ENCODE results near the gene CST3. TPM values are rescaled to one million over a fixed set of nuclear protein-coding genes. Genes with fewer than 3 reads are reported as not detected.
"Not testable (repeated sequence)": the region's sequence is repeated elsewhere in the genome, so short reads cannot be mapped to it uniquely, and the experiment has no call there.

CST3 gene
- polyA plus RNA-seq, 1 donor, result 661 TPM

DNA sequence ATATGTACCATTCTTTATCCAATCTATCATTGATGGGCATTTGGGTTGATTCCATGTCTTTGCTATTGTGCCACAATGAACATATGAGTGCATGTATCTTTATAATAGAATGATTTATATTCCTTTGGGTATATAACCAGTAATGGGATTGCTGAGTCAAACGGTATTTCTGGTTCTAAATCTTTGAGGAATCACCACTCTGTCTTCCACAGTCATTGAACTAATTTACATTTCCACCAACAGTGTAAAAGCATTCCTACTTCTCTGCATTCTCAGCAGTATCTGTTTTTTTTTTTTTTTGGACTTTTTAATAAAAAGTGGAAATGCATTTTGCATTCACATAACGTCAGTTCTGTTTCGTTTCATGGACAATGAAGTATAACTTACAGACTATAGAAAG is 15.4 kb downstream of the CST3 start:
- H3K27me3 ChIP-seq (ENCODE audit: control insufficient read depth, insufficient read depth, low read length); H3K4me3 ChIP-seq (ENCODE audit: low read length); DNase-seq; H3K9me3 ChIP-seq (ENCODE audit: control insufficient read depth, low read depth, low read length); H3K36me3 ChIP-seq (ENCODE audit: control insufficient read depth, insufficient read depth, low read length): not testable (repeated sequence)
- no CpG with 5 or more reads among the region's 3 CpGs for WGBS (ENCODE audit: insufficient coverage, low lambda C conversion rate)
- Histone ChIP-seq H3K4me1 (ENCODE audit: control insufficient read depth, insufficient read depth, low read length) (peaks cover 15% of the 10 kb centered on the region), H3K27ac (ENCODE audit: low read length) (peak overlapping the region; percentile 68)

DNA sequence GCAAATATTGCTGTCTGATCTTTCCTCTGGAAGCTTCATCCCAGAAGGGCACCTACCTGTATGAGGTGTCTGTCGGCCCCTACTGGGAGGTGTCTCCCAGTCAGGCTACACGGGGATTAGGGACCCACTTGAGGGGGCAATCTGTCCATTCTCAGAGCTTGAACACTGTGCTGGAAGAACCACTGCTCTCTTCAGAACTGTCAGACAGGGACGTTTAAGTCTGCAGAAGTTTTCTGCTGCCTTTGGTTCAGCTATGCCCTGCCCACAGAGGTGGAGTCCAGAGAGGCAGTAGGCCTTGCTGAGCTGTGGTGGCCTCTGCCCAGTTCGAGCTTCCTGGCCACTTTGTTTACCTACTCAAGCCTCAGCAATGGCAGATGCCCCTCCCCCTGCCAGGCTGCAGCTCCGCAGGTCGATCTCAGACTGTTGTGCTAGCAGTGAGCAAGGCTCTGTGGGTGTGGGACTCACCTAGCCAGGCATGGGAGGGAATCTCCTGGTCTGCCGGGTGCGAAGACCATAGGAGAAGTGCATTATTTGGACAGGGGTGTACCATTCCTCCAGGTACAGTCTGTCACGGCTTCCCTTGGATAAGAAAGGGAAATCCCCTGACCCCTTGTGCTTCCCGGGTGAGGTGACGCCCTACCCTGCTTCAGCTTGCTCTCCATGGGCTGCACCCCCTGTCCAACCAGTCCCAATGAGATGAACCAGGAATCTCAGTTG is 16.9 kb downstream of the CST3 start:
- not testable (repeated sequence) for H3K9me3 ChIP-seq (ENCODE audit: control insufficient read depth, low read depth, low read length); H3K4me1 ChIP-seq (ENCODE audit: control insufficient read depth, insufficient read depth, low read length); H3K27ac ChIP-seq (ENCODE audit: low read length); H3K27me3 ChIP-seq (ENCODE audit: control insufficient read depth, insufficient read depth, low read length); H3K4me3 ChIP-seq (ENCODE audit: low read length); H3K36me3 ChIP-seq (ENCODE audit: control insufficient read depth, insufficient read depth, low read length)
- no CpG with 5 or more reads among the region's 11 CpGs for WGBS (ENCODE audit: insufficient coverage, low lambda C conversion rate)
- DNase-seq, result peak in 1 of 2 donors; percentile 24

DNA sequence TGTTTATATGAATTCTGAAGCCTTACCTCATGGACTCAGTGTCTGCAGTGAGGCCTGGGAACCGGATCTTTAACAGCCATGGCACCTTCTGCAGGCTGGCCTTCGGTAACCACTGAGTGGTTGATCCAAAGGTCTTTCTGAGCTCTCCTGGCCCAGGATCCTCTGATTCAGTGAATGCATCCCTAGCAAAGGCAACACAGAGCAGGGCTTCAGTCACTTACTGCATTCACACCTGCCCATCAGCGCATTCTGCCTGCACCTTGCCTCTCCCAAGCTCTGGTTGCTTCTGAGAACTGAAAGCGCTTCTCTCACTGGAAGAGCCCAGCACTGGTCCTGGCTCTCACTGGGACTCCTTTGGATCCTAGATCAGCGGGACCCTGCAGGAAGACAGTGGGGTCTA is 23.6 kb downstream of the CST3 start:
- no peaks in the 10 kb centered on the region for H3K27me3 ChIP-seq (ENCODE audit: control insufficient read depth, insufficient read depth, low read length)
- no peak overlapping the region for H3K4me3 ChIP-seq (ENCODE audit: low read length)
- no peaks in the 10 kb centered on the region for H3K4me1 ChIP-seq (ENCODE audit: control insufficient read depth, insufficient read depth, low read length)
- H3K9me3 ChIP-seq (ENCODE audit: control insufficient read depth, low read depth, low read length), result no peaks in the 10 kb centered on the region
- no CpG with 5 or more reads among the region's 5 CpGs for WGBS (ENCODE audit: insufficient coverage, low lambda C conversion rate)
- no peaks in the 10 kb centered on the region for H3K36me3 ChIP-seq (ENCODE audit: control insufficient read depth, insufficient read depth, low read length)
- no peak for DNase-seq
- H3K27ac ChIP-seq (ENCODE audit: low read length), result no peak overlapping the region

DNA sequence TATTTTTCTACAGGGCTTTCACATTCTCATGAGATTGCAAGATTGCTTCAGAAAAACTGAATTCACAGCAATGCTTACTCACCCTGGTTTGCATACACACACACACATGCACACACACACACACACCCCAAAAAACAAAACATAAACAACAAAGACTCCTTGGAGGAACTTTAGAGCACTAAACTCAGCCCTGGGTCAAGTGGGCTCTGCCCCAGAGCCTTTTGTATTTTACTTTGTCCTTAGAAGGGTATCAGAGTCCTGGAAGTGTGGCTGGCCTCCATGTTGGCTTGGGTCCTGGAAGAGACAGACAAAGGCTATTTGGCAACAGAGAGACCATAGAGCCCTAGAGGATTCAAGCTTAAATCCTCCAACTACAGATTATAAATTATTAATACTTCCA is 24.1 kb downstream of the CST3 start:
- no peaks in the 10 kb centered on the region for H3K27me3 ChIP-seq (ENCODE audit: control insufficient read depth, insufficient read depth, low read length)
- H3K36me3 ChIP-seq (ENCODE audit: control insufficient read depth, insufficient read depth, low read length), result no peaks in the 10 kb centered on the region
- no peak overlapping the region for H3K27ac ChIP-seq (ENCODE audit: low read length)
- DNase-seq, result no peak
- no peaks in the 10 kb centered on the region for H3K4me1 ChIP-seq (ENCODE audit: control insufficient read depth, insufficient read depth, low read length)
- H3K9me3 ChIP-seq (ENCODE audit: control insufficient read depth, low read depth, low read length), result no peaks in the 10 kb centered on the region
- no peak overlapping the region for H3K4me3 ChIP-seq (ENCODE audit: low read length)

DNA sequence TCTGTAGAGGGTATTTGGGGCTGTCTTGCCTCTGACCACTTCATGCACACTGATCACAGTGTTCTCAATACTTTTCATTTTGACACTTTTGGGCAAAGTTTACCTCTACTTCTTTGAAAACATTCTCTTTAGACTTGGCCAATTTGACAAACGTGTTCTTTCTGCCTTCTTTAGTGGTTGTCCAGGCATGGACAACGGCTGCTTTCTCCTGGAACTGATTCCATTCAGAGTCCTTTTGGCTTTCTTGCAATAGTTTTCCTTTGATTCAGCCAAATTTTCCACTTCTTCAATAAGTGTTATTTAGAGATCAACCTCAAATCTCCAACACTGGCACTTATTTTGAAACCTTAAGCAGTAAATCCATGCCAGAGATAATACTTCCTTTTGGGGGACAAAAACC is 25.4 kb downstream of the CST3 start:
- no CpG with 5 or more reads among the region's 2 CpGs for WGBS (ENCODE audit: insufficient coverage, low lambda C conversion rate)
- Histone ChIP-seq H3K9me3 (ENCODE audit: control insufficient read depth, low read depth, low read length) (no peaks in the 10 kb centered on the region), H3K4me1 (ENCODE audit: control insufficient read depth, insufficient read depth, low read length) (no peaks in the 10 kb centered on the region), H3K27me3 (ENCODE audit: control insufficient read depth, insufficient read depth, low read length) (no peaks in the 10 kb centered on the region), H3K36me3 (ENCODE audit: control insufficient read depth, insufficient read depth, low read length) (no peaks in the 10 kb centered on the region), H3K4me3 (ENCODE audit: low read length) (no peak overlapping the region), H3K27ac (ENCODE audit: low read length) (no peak overlapping the region)
- no peak for DNase-seq

DNA sequence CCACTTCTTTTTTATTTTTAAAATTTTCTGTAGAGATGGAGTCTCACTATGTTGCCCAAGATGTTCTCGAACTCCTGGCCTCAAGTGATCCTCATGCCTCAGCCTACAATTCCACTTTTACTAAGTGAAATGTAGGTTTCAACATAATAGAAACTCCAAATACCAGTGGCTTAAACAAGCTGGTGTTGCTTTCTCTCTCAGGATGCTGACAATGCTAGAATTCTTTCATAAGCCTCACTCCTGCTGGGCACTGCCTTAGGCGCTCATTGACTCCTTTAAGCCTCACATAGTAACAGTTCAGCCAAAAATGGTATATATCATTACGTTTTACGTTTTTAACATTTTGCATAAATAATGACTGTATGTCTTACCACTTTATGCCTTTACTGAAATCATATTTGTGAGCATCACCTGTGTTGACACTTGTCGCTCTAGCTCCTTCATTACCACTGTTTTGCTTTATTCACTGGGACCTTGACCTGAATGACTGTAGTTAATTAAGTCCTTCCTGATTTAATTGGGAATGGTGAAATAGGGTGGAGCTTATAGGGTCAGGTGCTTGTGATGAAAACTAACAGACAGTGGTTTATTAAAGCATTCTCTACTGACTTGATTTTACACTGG is 28.2 kb downstream of the CST3 start:
- WGBS (ENCODE audit: insufficient coverage, low lambda C conversion rate), result 100% methylated on average over 1 of the region's 5 CpGs
- no peak for DNase-seq
- H3K4me1 ChIP-seq (ENCODE audit: control insufficient read depth, insufficient read depth, low read length), result no peaks in the 10 kb centered on the region
- no peaks in the 10 kb centered on the region for H3K36me3 ChIP-seq (ENCODE audit: control insufficient read depth, insufficient read depth, low read length)
- H3K27ac ChIP-seq (ENCODE audit: low read length), result no peak overlapping the region
- H3K9me3 ChIP-seq (ENCODE audit: control insufficient read depth, low read depth, low read length), result no peaks in the 10 kb centered on the region
- no peaks in the 10 kb centered on the region for H3K27me3 ChIP-seq (ENCODE audit: control insufficient read depth, insufficient read depth, low read length)
- no peak overlapping the region for H3K4me3 ChIP-seq (ENCODE audit: low read length)

DNA sequence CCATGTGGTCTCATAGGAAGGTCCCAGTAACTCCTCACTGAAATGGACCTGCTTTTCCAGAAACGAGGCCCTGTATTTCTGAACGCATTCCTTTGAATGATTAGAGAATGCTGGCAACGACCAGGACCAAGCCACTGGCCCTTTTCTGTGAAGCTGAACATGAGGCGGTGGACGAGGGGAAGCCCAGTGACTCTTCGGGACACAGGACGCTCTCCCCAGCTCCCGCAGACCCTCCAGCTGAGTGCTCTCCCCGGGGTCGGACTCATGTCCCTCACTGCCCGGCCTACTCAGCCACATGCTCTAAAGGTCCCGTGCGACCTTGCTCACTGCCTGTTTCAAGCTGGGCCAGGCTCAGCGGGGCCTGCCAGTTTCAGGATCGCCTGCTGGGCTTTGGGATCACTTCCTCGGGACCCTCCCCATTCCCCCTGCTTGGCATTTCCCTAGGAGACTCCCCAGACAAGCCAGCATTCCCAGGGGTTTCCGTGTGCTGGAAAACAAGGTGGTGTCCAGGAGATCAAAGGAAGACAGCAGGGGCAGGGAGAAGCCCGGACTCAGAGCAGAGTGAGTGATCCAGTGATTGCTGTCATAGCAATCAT is 29.4 kb downstream of the CST3 start:
- no peak overlapping the region for H3K4me3 ChIP-seq (ENCODE audit: low read length)
- H3K36me3 ChIP-seq (ENCODE audit: control insufficient read depth, insufficient read depth, low read length), result no peaks in the 10 kb centered on the region
- no peak for DNase-seq
- H3K9me3 ChIP-seq (ENCODE audit: control insufficient read depth, low read depth, low read length), result no peaks in the 10 kb centered on the region
- no peaks in the 10 kb centered on the region for H3K4me1 ChIP-seq (ENCODE audit: control insufficient read depth, insufficient read depth, low read length)
- H3K27ac ChIP-seq (ENCODE audit: low read length), result no peak overlapping the region
- WGBS (ENCODE audit: insufficient coverage, low lambda C conversion rate), result no CpG with 5 or more reads among the region's 18 CpGs
- no peaks in the 10 kb centered on the region for H3K27me3 ChIP-seq (ENCODE audit: control insufficient read depth, insufficient read depth, low read length)

DNA sequence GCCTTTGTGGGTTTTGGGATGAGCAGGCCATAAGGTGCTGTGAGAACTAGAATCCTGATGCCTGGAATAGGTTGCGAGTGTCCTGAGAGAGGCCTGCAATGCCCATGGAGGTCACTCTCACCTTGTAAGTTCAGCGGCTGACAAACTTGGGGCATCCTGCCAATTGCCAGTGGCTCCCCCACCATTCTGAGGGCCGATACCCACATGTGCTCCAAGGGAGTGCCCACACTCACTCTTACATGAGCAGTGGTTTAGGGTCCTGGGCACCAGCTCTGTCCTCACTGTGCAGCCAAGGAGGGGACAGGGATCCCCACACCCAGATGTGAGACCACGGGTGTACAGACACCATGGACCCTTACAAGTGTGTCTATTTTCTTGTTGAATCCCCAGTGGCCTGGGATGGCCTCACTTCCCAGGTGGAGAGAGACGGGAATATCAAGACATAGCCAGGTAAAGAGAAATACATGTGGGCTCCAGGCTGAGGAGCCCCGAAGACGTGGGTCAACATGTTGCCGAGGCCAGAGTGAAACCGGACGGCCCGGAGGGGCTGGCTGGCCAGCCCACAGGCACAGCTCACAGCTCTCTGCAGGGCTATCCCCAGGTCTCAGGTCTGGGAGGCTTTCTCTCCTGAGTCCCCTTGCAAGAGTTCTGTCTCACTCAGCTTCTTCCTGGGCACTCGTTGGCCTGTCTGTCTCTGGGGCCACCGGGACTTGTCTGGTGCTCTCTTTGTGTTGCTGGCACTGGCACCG is 30.1 kb downstream of the CST3 start:
- Histone ChIP-seq H3K27me3 (ENCODE audit: control insufficient read depth, insufficient read depth, low read length) (no peaks in the 10 kb centered on the region), H3K4me1 (ENCODE audit: control insufficient read depth, insufficient read depth, low read length) (no peaks in the 10 kb centered on the region), H3K9me3 (ENCODE audit: control insufficient read depth, low read depth, low read length) (no peaks in the 10 kb centered on the region), H3K27ac (ENCODE audit: low read length) (no peak overlapping the region), H3K36me3 (ENCODE audit: control insufficient read depth, insufficient read depth, low read length) (no peaks in the 10 kb centered on the region), H3K4me3 (ENCODE audit: low read length) (no peak overlapping the region)
- no peak for DNase-seq
- no CpG with 5 or more reads among the region's 14 CpGs for WGBS (ENCODE audit: insufficient coverage, low lambda C conversion rate)

DNA sequence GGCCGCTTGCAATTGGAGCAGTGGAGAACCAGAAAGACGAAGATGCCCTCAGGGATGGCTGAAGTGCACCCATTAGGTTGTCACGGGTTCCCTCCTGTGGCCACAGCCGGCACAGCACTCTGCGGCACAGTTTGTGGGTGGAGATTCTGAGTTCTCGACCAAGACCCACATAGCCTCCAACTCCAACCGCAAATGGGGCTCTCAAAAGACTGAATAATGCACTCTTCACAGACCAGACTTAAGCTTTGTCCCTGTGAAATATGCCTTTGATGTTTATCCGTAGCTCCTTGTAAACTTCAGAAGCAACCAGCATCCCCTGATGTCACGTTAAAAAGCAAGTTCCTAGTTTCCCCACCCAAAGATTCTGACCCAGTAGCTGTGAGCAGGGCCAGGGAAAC is 31.1 kb downstream of the CST3 start:
- H3K4me1 ChIP-seq (ENCODE audit: control insufficient read depth, insufficient read depth, low read length), result no peaks in the 10 kb centered on the region
- H3K9me3 ChIP-seq (ENCODE audit: control insufficient read depth, low read depth, low read length), result no peaks in the 10 kb centered on the region
- WGBS (ENCODE audit: insufficient coverage, low lambda C conversion rate), result no CpG with 5 or more reads among the region's 9 CpGs
- H3K4me3 ChIP-seq (ENCODE audit: low read length), result no peak overlapping the region
- no peaks in the 10 kb centered on the region for H3K27me3 ChIP-seq (ENCODE audit: control insufficient read depth, insufficient read depth, low read length)
- H3K27ac ChIP-seq (ENCODE audit: low read length), result no peak overlapping the region
- H3K36me3 ChIP-seq (ENCODE audit: control insufficient read depth, insufficient read depth, low read length), result no peaks in the 10 kb centered on the region
- DNase-seq, result peak; percentile 51 to 52

DNA sequence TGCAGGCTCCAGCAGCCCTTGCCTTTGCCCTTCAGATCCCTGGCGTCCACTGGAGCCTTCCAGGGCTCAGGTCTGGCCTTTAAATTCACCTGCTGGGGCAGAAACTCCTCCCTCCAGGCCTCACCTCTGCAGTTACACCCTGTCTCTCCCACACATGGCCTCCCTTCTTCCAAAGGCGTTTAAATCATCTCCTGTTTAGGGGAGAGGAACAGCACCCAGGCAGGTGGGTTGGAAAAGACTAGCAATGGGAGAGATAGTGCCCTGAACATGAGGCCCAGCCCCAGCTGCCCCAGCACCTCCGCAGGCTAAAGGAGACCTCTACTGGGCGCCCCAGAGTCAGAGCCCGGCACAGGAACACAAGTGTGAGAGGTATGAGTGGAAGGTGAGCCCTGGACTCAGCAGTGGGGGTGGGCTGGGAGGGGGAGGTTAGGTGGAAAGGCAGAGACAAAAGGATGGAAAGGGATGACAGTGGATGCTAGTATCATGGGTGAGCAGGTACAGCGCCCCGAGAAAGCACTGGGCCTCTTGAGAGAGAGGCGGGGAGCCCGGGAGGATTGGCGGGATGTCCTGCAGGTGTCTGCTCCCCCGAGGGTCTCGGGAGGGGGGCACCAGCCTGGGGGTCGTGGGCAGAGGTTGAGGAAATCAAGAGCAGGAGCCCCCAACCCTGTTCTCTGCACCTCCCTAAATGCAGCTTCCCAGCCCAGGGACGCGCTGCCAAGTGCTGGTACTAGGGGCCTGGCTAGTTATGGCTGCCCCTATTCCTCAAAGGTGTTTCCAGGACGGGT is 31.7 kb downstream of the CST3 start, which contains the start of gene CST9:
CST9 (minus strand) TSS at position 51 of the 785 bp plus-strand sequence. CDS start 53 bp downstream, outside the sequence.
- DNase-seq, result peak in 1 of 2 donors; percentile 1
- Histone ChIP-seq H3K27me3 (ENCODE audit: control insufficient read depth, insufficient read depth, low read length) (no peaks in the 10 kb centered on the region), H3K4me3 (ENCODE audit: low read length) (no peak within 1 kb of the TSS), H3K4me1 (ENCODE audit: control insufficient read depth, insufficient read depth, low read length) (no peaks in the 10 kb centered on the region), H3K27ac (ENCODE audit: low read length) (no peak within 1 kb of the TSS), H3K36me3 (ENCODE audit: control insufficient read depth, insufficient read depth, low read length) (no peaks in the 10 kb centered on the region), H3K9me3 (ENCODE audit: control insufficient read depth, low read depth, low read length) (no peaks in the 10 kb centered on the region)
- no CpG with 5 or more reads among the region's 16 CpGs for WGBS (ENCODE audit: insufficient coverage, low lambda C conversion rate)
